OCI-LY1 (cell line): Measurements from ENCODE around the gene EBP.
A peak's percentile ranks its signal among the peaks of the same experiment; 100 is the strongest.

ENCODE experiments used
- H2AFZ ChIP-seq: fragments of 200-600 bp; sonication (generic), shearing (Covaris generic); 2 replicates; pipeline ENCODE4 v1.6.0; 2014; ENCODE audit warnings: antibody characterized with exemption, mild to moderate bottlenecking, low read length
- H3F3A ChIP-seq: fragments of 200-600 bp; sonication (generic), shearing (Covaris generic); 2 replicates; pipeline ENCODE4 v1.6.0; 2014; ENCODE audit warnings: mild to moderate bottlenecking, antibody characterized with exemption, low read length, moderate library complexity; ENCODE audit not compliant: insufficient read depth
- H3K27ac ChIP-seq: fragments of 200-600 bp; sonication (generic); 2 replicates; pipeline ENCODE4 v1.5.1; 2014; ENCODE audit warnings: low read length, mixed run types, mild to moderate bottlenecking, low read depth; ENCODE audit not compliant: poor library complexity, severe bottlenecking
- H3K27me3 ChIP-seq: fragments of 200-600 bp; sonication (generic); 2 replicates; pipeline ENCODE4 v1.6.0; 2014; ENCODE audit warnings: antibody characterized with exemption, mild to moderate bottlenecking, low read length, moderate library complexity; ENCODE audit not compliant: insufficient read depth
- H3K36me3 ChIP-seq: fragments of 200-600 bp; sonication (generic); 2 replicates; pipeline ENCODE4 v1.6.1; 2014; ENCODE audit warnings: mild to moderate bottlenecking, antibody characterized with exemption, low read length, moderate library complexity, mixed read lengths; ENCODE audit not compliant: insufficient read depth
- H3K4me1 ChIP-seq: fragments of 200-600 bp; sonication (generic); 2 replicates; pipeline ENCODE4 v1.5.1; 2014; ENCODE audit warnings: mild to moderate bottlenecking, low read length, moderate library complexity; ENCODE audit not compliant: insufficient read depth, severe bottlenecking
- H3K4me2 ChIP-seq: fragments of 200-600 bp; sonication (generic), shearing (Covaris generic); 2 replicates; pipeline ENCODE4 v1.6.1; 2014; ENCODE audit warnings: low read length
- H3K4me3 ChIP-seq: fragments of 200-600 bp; sonication (generic); 2 replicates; pipeline ENCODE4 v1.5.1; 2014; ENCODE audit warnings: low read length, low read depth, mild to moderate bottlenecking, mixed read lengths; ENCODE audit not compliant: poor library complexity, severe bottlenecking
- H3K79me2 ChIP-seq: fragments of 200-600 bp; shearing (Covaris generic); 2 replicates; pipeline ENCODE4 v1.6.1; 2016; ENCODE audit warnings: mixed run types, low read length, mixed read lengths; ENCODE audit not compliant: insufficient read depth
- H3K9ac ChIP-seq: fragments of 200-600 bp; sonication (generic), shearing (Covaris generic); 2 replicates; pipeline ENCODE4 v1.6.1; 2014; ENCODE audit warnings: mild to moderate bottlenecking, low read length, mixed read lengths
- H3K9me2 ChIP-seq: fragments of 200-600 bp; sonication (generic), shearing (Covaris generic); 2 replicates; pipeline ENCODE4 v1.6.1; 2014; ENCODE audit warnings: low read depth, mild to moderate bottlenecking, low read length, mixed read lengths
- H3K9me3 ChIP-seq: fragments of 200-600 bp; shearing (Covaris generic); 2 replicates; pipeline ENCODE4 v1.6.1; 2014; ENCODE audit warnings: low read length, mixed read lengths
- H4K20me1 ChIP-seq: fragments of 200-600 bp; sonication (generic), shearing (Covaris generic); 2 replicates; pipeline ENCODE4 v1.6.0; 2016; ENCODE audit warnings: mild to moderate bottlenecking, low read length; ENCODE audit not compliant: insufficient read depth
- EZH2 ChIP-seq: fragments of 200-600 bp; sonication (generic), shearing (Covaris generic); IDR thresholded peaks from 2 replicates; pipeline ENCODE4 v1.8.0; 2017; ENCODE audit warnings: borderline replicate concordance, mixed run types, mild to moderate bottlenecking, antibody characterized with exemption, low read length, moderate library complexity, mixed read lengths
- TF ChIP-seq, protein P1 (sequence below): fragments of 200-600 bp; sonication (generic), shearing (Covaris generic); IDR thresholded peaks from 2 replicates; pipeline ENCODE4 v1.5.1; 2017; ENCODE audit warnings: mild to moderate bottlenecking, antibody characterized with exemption, low read length, moderate library complexity, mixed read lengths

EBP gene

DNA sequence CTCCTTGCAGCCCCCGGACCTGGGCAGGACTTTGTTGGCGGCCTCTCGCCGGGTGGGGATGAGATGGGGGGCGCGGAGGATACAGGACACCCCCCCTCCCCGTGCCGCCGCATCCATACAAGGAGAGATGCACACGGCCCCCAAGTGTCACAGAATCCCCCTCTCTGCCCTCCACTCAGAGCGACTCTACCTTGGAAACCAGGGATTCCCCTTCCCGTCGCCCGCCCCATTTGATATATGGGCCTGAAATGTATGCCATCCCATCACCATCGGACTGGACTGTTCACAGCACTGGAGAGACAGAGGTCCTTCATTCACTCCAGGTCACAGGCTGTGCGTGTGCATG lies 12.4 kb upstream of the EBP start:
- Histone ChIP-seq H3K36me3 (no peaks in the 10 kb centered on the region), H3K27ac (no peak overlapping the region), H3K27me3 (no peaks in the 10 kb centered on the region), H3K9me3 (no peaks in the 10 kb centered on the region), H4K20me1 (no peaks in the 10 kb centered on the region), H3K4me2 (peak overlapping the region; percentile 79), H3K4me1 (peaks cover 3% of the 10 kb centered on the region), H3F3A (no peaks in the 10 kb centered on the region), H3K4me3 (peak overlapping the region; percentile 71), H3K9ac (peak overlapping the region; percentile 59; the same call in 1 of the 2 replicates), H3K79me2 (no peaks in the 10 kb centered on the region), H2AFZ (no peak overlapping the region), H3K9me2 (no peaks in the 10 kb centered on the region)
- TF ChIP-seq EZH2 = no peak
- TF ChIP-seq, protein P1, sequence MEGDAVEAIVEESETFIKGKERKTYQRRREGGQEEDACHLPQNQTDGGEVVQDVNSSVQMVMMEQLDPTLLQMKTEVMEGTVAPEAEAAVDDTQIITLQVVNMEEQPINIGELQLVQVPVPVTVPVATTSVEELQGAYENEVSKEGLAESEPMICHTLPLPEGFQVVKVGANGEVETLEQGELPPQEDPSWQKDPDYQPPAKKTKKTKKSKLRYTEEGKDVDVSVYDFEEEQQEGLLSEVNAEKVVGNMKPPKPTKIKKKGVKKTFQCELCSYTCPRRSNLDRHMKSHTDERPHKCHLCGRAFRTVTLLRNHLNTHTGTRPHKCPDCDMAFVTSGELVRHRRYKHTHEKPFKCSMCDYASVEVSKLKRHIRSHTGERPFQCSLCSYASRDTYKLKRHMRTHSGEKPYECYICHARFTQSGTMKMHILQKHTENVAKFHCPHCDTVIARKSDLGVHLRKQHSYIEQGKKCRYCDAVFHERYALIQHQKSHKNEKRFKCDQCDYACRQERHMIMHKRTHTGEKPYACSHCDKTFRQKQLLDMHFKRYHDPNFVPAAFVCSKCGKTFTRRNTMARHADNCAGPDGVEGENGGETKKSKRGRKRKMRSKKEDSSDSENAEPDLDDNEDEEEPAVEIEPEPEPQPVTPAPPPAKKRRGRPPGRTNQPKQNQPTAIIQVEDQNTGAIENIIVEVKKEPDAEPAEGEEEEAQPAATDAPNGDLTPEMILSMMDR = no peak

DNA sequence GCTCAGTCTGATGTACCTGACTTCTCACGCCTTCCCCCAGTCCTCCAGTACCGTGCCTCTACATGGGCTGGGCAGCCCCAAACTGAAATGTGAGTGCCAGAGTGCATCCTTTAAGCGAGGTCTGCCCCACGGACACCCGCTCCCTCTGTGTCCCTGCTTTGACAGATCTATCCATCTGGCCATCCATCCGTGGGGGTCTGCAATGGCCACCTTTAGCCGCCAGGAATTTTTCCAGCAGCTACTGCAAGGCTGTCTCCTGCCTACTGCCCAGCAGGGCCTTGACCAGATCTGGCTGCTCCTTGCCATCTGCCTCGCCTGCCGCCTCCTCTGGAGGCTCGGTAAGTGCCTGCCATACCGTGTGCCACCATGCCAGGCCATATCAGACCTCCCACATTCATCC lies 12.0 kb upstream of the EBP start:
- H3F3A ChIP-seq = no peaks in the 10 kb centered on the region
- TF ChIP-seq EZH2 = no peak
- TF ChIP-seq, protein P1 = no peak
- H3K4me1 ChIP-seq = peaks cover 3% of the 10 kb centered on the region
- no peaks in the 10 kb centered on the region for H3K9me2 ChIP-seq
- no peak overlapping the region for H3K4me3 ChIP-seq
- no peaks in the 10 kb centered on the region for H4K20me1 ChIP-seq
- H3K9ac ChIP-seq = no peak overlapping the region
- no peaks in the 10 kb centered on the region for H3K9me3 ChIP-seq
- H3K36me3 ChIP-seq = no peaks in the 10 kb centered on the region
- no peak overlapping the region for H2AFZ ChIP-seq
- peak overlapping the region; percentile 79; the same call in 1 of the 2 replicates for H3K4me2 ChIP-seq
- H3K27ac ChIP-seq = no peak overlapping the region
- no peaks in the 10 kb centered on the region for H3K79me2 ChIP-seq
- H3K27me3 ChIP-seq = no peaks in the 10 kb centered on the region

DNA sequence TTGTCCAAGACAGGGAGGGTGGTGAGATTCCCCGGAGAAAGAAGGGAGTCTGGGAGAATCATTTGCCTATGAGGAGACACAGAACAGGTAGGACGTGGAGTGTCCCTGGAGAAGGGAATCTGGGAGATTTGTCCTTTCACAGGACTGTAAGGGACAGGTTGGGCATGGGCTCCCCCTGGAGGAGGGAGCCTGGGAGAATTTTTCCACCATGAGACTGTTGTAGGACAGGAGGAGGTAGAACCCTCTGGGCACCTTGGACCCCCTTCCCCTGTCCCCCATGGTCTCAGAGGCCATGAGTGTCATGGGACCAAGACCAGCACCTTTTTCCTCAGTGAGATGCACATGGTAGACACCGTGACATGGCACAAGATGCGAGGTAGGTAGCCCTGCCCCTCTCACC lies 10.0 kb upstream of the EBP start:
- TF ChIP-seq EZH2 = no peak
- TF ChIP-seq, protein P1 = peak; percentile 27; the same call in 1 of the 2 replicates
- Histone ChIP-seq H2AFZ (no peak overlapping the region), H3K4me2 (no peak overlapping the region), H3K9ac (no peak overlapping the region), H3K4me1 (peaks cover 3% of the 10 kb centered on the region), H3K4me3 (no peak overlapping the region), H3K9me3 (no peaks in the 10 kb centered on the region), H4K20me1 (no peaks in the 10 kb centered on the region), H3K27ac (no peak overlapping the region), H3K36me3 (no peaks in the 10 kb centered on the region), H3F3A (no peaks in the 10 kb centered on the region), H3K27me3 (no peaks in the 10 kb centered on the region), H3K9me2 (no peaks in the 10 kb centered on the region), H3K79me2 (no peaks in the 10 kb centered on the region)
